Measurements from ENCODE around the gene ADAMTS2.
"Not testable (repeated sequence)": the region's sequence is repeated elsewhere in the genome, so short reads cannot be mapped to it uniquely, and the experiment has no call there.

ADAMTS2 gene

DNA sequence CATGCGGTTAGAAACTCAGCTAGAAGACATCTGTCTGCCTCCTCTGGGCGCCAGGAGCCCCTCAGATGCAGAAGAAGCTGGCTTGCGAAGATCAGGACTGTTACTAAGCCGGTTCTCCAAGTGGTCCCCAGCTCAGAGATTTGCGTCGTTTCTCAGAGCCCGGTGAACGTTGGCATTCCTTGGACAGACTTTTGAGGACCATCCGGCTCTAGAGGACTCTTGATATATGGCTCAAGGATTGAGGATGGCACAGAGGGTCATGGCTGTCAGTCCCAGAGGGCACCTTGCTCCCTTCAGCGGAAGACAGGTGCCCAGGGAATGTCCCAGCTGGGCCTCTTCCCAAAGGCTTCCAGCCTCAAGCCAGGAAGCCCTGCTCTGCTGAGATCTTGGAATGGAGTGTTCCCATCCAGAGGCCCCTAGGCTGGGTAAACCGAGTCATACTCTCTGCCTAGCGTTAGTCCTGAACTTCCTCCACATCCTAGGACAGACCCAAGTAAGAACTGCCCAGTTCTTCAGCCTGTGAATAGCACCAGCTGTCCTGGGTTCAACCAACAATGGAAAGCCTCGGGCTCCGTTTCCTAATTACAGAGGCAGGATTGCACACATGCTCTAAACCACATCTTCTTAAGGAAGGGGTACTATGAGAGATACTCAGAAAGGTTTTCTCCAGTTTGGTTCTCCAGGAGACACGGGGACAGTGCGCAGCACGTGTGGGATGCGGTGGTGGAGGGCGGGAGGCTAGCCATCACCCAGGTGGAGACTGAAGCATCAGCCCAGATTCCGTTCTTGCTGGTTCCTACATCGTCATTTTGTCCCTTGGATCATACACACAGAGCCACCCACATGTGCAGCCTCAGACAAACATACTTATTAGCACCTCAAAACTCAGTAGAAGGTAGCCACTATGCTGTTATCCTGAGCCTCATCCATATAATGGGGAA is 233.7 kb downstream of the ADAMTS2 start:
- DNase-seq (ENCODE audit: low spot score): no peak

DNA sequence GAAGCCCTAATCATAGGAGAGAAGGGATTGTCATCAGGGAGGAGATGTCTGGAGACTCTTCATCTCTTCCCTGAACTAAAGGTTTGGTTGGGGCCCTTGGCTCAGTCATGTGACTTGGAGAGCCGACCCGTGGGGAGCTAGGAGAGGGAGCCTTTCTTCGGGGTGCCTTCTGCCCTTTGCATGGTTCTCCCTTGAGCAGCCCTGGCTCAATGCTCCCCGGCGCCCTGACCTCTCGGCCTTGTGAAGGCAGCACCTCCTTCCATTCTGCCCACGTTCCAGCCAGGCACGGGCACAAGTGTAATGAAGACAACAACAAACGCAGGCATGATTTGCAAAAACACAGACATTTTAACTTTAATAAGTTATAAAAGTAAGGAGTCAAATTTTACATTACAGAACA is 234.7 kb downstream of the ADAMTS2 start:
- no peak for DNase-seq (ENCODE audit: low spot score)

DNA sequence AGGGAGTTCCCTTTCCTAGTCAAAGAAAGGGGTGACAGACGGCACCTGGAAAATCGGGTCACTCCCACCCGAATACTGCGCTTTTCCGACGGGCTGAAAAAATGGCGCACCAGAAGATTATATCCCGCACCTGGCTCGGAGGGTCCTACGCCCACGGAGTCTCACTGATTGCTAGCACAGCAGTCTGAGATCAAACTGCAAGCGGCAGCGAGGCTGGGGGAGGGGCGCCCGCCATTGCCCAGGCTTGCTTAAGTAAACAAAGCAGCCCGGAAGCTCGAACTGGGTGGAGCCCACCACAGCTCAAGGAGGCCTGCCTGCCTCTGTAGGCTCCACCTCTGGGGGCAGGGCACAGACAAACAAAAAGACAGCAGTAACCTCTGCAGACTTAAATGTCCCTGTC is 244.0 kb downstream of the ADAMTS2 start:
- not testable (repeated sequence) for DNase-seq (ENCODE audit: low spot score)

DNA sequence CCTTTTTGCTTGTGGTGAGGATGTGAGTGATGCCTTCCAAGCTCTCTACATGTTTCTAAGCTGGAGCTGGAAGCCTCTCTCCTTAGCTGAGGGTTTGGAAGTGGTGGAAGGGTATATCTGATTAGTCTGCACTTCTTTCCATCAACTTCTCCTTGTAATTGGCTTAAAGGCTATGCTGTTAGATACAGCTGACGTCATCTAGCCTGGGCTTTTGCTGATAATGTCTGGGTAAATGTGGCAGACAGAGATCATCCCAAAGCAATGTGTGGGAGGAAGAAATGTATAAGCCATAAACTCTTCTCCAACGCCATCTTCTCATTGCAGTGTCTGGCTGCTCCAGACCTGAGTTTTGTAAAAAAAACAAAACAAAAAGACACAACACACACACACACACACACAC is 255.8 kb downstream of the ADAMTS2 start:
- DNase-seq (ENCODE audit: low spot score): no peak

DNA sequence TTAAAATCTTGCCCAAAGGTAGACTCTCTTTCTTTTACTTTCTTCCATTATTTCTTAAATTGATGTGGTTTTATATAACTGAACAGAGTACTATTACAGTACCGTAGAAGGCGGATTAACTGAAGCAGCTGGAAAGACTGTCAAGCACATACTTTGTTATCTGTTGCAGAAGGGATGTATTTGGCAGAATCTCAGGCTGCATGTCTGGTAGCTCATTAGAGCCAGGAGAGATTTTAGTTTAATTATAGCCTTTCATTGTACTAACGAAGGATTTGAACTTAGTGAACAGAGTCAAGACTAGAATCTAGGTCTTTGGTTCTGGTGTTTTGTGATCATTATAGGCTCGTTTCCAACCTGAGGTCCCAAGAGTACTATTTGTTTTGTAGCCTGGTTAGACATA is 264.5 kb downstream of the ADAMTS2 start:
- DNase-seq (ENCODE audit: low spot score): no peak

DNA sequence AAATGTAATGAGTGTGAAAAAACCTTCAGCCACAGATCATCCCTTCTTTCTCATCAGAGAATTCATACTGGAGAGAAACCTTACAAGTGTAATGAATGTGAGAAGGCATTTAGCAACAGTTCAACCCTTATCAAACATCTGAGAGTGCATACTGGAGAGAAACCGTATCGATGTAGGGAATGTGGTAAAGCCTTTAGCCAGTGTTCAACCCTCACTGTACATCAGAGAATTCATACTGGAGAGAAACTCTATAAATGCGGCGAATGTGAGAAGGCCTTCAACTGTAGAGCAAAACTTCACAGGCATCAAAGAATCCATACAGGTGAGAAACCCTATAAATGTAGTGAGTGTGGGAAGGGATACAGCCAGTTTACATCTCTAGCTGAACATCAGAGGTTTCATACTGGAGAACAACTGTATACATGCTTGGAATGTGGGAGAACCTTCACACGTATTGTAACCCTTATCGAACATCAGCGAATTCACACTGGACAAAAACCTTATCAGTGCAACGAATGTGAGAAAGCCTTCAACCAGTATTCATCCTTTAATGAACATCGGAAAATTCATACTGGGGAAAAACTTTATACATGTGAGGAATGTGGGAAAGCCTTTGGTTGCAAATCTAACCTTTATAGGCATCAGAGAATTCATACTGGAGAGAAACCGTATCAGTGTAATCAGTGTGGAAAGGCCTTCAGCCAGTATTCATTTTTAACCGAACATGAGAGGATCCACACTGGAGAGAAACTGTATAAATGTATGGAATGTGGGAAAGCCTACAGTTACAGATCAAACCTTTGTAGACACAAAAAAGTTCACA is 265.9 kb downstream of the ADAMTS2 start:
- no peak for DNase-seq (ENCODE audit: low spot score)

DNA sequence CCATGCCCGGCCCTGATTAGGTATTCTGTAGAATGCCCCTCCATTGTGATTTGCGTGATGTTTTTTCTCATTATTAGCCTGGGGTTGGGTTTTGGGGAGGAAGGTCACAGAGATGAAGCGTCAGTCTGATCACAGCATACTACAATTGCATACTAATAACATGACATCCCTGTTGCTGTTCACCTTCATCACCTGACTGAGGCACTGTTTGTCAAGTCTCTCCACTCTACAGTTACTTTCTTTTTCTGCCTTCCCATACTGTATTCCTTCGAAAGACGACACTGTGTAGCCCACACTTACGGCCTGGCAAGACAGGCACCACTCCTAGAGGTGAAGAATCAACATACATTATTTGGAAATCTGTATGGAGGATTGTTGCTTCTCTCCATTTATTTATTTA is 279.6 kb downstream of the ADAMTS2 start:
- no peak for DNase-seq (ENCODE audit: low spot score)

DNA sequence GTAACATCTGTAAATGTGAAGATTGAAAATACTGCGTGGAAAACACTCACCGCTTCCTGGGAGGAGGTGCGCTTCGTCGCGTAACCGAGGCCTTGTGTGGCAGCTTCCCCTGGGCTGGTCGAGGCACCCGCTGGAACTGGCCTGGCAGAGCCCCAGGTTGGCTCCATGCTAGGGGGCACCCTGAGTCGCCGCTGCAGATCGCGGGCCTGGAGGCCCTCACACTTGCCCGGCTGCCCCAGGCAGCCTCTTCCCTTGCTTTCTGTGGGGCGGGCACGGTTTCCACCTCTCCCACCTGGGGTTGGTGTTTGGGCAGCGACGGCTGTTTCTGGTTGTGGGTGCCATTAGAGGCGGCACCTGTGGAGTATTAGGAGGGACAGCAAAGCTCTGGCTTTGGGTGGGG is 284.2 kb downstream of the ADAMTS2 start:
- no peak for DNase-seq (ENCODE audit: low spot score)
